Fibroblast of skin of right quadriceps (primary cell): ENCODE measurements around the gene TPT1.

Experiments used
- DNase-seq: peaks from one replicate; pipeline ENCODE4 v3.0.0-alpha.2; 2013

Gene TPT1

GRCh38 chr13:45333251-45333976 lies 7.6 kb downstream of the TPT1 start:
- no peak for DNase-seq

GRCh38 chr13:45332831-45333219 lies 8.2 kb downstream of the TPT1 start:
- no peak for DNase-seq

GRCh38 chr13:45332036-45332830 lies 8.8 kb downstream of the TPT1 start:
- peak; percentile 95 for DNase-seq

GRCh38 chr13:45331692-45332035 lies 9.3 kb downstream of the TPT1 start:
- no peak for DNase-seq

DNA sequence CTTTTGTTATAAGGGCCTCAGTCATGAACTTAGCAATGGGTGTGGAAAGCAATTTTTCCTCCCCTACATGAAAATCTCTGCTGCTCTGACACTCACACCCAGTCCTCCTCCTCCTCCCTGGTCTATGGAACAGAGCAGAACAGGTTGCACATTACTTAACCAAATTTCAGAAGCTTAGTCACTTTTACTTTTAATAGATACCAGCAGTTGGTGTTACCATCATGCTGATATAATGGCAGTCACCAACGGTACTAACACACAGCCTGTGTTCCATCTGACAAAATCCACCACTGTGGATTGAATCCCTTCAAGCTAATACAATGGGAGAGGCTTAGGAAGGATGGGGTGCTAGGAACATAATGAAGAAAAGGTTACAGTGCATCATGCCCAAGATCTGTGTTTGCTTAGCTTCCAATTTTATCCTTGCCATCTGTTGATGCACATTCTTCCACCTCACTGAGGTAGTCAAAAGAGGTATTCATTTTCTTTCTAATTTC lies 9.8 kb downstream of the TPT1 start:
- no peak for DNase-seq

GRCh38 chr13:45328661-45329111 lies 12.3 kb downstream of the TPT1 start:
- DNase-seq: peak; percentile 86

DNA sequence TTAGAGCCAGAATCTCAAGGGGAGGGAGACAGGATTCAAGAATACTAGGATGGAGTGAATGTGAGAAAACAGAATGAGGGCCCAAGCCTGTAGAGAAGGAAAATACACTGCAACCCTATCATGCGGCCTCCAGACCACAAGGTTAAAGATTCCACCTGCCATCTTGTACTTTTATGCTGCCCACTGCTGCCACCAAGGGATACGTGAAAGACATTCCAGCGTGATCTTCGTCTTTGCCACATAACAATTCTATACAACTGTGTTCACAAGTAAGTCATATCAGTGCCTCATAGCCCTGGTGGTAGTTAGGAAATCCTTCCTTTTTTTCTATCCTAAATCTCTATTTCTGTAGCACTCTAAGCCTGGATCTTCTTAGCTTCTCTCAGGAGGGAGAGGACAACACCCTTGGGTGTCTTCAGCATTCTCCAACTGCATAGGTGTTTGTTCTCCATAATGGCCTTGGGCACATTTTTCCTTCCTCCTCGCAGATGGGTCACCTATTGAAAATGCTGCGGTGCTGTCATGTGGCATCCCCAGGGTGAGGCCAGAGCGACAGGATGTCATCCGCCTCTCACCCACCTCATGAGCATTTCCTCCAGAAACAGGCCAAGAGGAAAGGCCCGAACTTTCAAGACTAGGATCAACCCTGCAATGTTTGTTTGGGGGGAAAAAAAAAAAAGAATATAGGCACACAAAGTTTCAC lies 13.6 kb downstream of the TPT1 start:
- DNase-seq: no peak

- DNase-seq: peak; percentile 84
Measured at GRCh38 chr13:45325806-45326205, 15.2 kb downstream of the TPT1 start.

- no peak for DNase-seq
Measured at GRCh38 chr13:45320876-45321629, 19.9 kb downstream of the TPT1 start.

GRCh38 chr13:45316996-45317395 lies 24.0 kb downstream of the TPT1 start:
- DNase-seq: no peak

GRCh38 chr13:45316338-45316737 lies 24.6 kb downstream of the TPT1 start:
- no peak for DNase-seq

GRCh38 chr13:45315520-45316167 lies 25.3 kb downstream of the TPT1 start:
- DNase-seq: no peak

DNA sequence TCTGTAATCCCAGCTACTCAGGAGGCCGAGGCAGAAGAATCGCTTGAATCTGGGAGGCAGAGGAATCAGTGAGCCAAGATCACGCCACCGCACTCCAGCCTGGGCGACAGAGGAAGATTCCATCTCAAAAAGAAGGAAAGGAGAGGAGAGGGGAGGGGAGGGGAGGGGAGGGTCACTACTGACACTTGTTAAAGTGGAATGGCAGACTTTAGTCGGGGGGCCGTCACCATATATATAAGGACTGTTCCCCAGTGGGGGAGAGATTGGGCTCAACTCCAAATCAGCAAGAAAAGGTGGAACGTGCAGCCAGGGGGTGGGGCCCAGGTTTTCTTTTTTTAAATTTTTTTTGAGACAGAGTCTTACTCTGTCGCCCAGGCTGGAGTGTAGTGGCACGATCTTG lies 26.2 kb downstream of the TPT1 start:
- no peak for DNase-seq

- no peak for DNase-seq
Measured at GRCh38 chr13:45310341-45311131, 30.4 kb downstream of the TPT1 start.

DNA sequence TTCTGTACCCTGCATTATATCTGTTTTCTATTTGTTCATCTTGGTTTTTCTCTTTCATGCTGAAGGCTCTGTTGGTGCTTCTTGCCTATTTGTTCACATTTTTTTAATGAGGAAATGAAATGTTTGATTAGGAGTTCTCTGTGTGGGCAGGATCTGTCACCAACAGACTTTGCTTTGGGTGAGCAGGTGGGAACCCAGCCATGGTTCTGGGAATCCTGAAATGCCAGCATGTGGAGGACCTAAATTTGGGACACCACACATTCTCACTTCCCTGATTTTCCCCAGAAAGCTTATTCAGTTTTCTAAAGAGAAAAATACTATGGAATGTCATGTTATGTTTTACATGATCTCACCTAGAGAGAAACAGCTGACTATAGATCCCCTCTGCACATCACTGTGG lies 34.0 kb downstream of the TPT1 start:
- DNase-seq: no peak

DNA sequence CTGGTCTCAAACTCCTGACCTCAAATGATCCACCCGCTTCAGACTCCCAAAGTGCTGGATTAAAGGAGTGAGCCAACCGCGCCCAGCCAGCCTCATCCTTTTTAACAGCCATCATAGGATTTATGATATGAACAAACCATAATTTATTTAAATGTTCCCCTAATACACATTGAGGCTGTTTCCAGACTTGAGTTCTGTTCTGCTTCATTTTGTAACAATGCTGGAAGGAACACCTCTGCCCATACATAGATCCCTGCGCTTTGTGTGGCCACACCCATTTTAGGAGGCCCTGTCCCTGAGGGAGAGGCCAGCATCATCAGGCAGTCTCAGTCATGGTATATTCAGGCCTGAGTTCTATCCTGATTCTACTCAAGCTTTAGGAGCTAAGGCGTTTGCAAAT lies 35.9 kb downstream of the TPT1 start:
- no peak for DNase-seq

- no peak for DNase-seq
Measured at GRCh38 chr13:45303866-45304265, 37.1 kb downstream of the TPT1 start.

GRCh38 chr13:45303026-45303425 lies 38.0 kb downstream of the TPT1 start:
- DNase-seq: no peak

DNA sequence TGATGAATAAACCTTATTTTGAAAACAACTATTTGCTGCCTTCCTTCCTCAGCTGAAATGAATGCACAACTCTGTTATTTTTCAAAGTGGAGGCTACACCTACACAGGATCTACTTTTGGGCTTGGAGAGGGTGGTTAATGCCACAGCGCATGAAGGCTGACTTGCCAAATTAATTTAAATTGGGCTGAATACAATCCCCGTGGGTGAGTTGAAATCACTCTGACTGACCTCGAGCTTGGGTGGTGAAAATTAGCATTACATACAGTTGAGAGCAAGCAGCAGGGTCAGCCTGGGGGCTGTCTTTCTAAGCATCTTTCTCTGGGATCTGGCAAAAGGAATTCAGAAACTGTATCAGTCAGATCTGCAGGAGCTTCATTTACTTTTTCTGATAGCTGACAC lies 38.5 kb downstream of the TPT1 start:
- DNase-seq: no peak

DNA sequence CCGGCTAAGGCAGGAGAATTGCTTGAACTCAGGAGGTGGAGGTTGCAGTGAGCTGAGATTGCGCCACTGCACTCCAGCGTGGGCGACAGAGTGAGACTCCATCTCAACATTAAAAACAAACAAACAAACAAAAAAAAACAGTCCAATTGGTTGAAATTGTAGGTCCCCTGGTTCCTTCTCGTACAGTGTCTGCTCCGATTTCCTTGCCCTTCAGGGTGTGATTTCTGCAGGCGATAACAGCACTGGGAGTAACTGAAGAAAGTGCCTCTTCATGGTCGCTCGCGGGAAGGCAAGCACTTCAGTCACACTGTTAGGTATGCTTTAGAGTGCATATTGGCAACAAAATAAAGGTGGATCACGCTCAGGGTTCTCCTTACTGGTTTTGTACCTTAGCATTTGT lies 39.7 kb downstream of the TPT1 start:
- no peak for DNase-seq

GRCh38 chr13:45300190-45300985 lies 40.6 kb downstream of the TPT1 start:
- no peak for DNase-seq
